ENCODE results near the gene ATP8A2. TPM values are rescaled to one million over a fixed set of nuclear protein-coding genes. Genes with fewer than 3 reads are reported as not detected.

ATP8A2 gene
- total RNA-seq, 4 donors from 2014 or later, result 0.13 to 0.24 (median 0.20) TPM

DNA sequence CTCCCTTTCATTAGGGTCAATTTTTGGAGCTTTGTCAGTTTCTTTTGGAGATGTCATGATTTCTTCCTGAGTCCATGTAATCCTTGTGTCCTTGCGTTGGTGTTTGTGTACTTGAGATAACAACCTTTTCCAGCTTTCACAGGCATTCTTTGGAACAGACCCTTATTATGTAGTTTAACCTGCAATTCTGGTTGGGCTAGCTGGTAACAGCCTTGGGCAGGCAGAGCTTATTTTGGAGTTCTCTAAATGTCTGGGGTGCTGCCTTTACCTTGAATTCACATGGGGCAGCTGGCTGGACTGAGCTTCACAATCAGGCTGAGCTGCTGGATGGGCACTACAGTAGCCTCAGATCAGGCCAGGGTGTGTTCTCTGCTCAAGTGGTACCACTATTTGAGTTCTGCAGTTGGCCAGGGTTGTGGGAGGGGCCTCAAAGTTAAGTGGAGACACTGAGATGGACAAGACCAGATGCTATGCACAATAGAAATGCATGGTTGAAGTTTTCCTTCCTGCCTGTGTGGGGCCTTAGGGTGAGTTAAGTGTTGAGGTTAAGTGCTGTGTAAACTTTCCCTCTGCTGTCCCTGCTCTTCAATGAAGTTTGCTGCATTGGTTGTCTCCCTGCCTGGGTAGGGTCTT is 277.3 kb downstream of the ATP8A2 start:
- no peak for DNase-seq (ENCODE audit: low spot score in 2 of 2)
- 19% methylated on average over 1 of the region's 1 CpG for WGBS
- Histone ChIP-seq H3K9me3 (no peaks in the 10 kb centered on the region), H3K27me3 (no peaks in the 10 kb centered on the region), H3K4me3 (no peak overlapping the region), H3K4me1 (no peaks in the 10 kb centered on the region), H3K27ac (peak overlapping the region; percentile 5), H3K36me3 (no peaks in the 10 kb centered on the region)
- TF ChIP-seq, protein P1, sequence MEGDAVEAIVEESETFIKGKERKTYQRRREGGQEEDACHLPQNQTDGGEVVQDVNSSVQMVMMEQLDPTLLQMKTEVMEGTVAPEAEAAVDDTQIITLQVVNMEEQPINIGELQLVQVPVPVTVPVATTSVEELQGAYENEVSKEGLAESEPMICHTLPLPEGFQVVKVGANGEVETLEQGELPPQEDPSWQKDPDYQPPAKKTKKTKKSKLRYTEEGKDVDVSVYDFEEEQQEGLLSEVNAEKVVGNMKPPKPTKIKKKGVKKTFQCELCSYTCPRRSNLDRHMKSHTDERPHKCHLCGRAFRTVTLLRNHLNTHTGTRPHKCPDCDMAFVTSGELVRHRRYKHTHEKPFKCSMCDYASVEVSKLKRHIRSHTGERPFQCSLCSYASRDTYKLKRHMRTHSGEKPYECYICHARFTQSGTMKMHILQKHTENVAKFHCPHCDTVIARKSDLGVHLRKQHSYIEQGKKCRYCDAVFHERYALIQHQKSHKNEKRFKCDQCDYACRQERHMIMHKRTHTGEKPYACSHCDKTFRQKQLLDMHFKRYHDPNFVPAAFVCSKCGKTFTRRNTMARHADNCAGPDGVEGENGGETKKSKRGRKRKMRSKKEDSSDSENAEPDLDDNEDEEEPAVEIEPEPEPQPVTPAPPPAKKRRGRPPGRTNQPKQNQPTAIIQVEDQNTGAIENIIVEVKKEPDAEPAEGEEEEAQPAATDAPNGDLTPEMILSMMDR (IDR thresholded peaks at IDR 0.05), result no peak
- TF ChIP-seq EP300 (IDR thresholded peaks at IDR 0.05) (no peak), POLR2A (IDR thresholded peaks at IDR 0.05) (no peak), POLR2AphosphoS5 (IDR thresholded peaks at IDR 0.05) (no peak)

DNA sequence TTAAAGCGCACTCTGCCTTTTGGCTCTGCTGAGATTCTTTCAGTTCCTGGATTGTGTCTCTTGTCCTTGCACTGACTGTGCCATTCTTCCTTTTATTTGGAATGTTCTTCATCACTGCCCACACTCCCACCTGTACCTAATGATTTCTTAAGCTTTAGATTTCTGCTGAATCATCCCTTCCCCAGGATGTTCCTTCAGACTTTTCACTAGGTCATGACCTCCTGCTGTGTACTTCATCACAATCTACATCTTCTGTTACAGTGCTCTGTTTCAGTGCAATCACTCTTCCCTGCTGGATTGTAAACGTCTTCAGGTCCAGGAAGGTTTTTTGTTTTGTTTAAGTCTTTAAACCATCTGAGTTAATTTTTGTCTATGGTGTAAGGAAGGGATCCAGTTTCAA is 281.0 kb downstream of the ATP8A2 start:
- Histone ChIP-seq H3K27me3 (no peaks in the 10 kb centered on the region), H3K9me3 (no peaks in the 10 kb centered on the region), H3K4me3 (no peak overlapping the region), H3K4me1 (no peaks in the 10 kb centered on the region), H3K27ac (no peak overlapping the region), H3K36me3 (no peaks in the 10 kb centered on the region)
- TF ChIP-seq POLR2AphosphoS5 (IDR thresholded peaks at IDR 0.05) (no peak), EP300 (IDR thresholded peaks at IDR 0.05) (no peak), POLR2A (IDR thresholded peaks at IDR 0.05) (no peak)
- TF ChIP-seq, protein P1 (IDR thresholded peaks at IDR 0.05), result no peak
- no peak for DNase-seq (ENCODE audit: low spot score in 2 of 2)
- 43% methylated on average over 2 of the region's 2 CpGs for WGBS

DNA sequence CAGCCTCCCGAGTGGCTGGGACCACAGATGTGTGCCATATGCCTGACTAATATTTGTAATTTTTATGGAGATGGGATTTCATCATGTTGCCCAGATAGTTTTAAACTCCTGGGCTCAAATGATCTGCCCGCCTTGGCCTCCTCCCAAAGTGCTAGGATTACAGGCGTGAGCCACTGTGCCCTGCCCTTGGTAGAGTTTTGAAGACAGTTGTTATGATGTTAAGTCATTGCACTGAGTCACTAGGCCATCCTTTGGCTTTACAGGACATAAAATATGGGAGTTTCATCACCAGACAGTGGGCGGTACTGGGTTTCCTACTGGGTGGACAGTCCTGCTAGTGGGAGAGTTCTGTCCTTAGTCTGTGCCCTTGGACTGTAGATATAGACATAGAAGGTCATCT is 282.5 kb downstream of the ATP8A2 start:
- TF ChIP-seq EP300 (IDR thresholded peaks at IDR 0.05) (no peak), POLR2A (IDR thresholded peaks at IDR 0.05) (no peak), POLR2AphosphoS5 (IDR thresholded peaks at IDR 0.05) (no peak)
- TF ChIP-seq, protein P1 (IDR thresholded peaks at IDR 0.05), result no peak
- H3K4me1 ChIP-seq, result peaks cover 9% of the 10 kb centered on the region
- no peaks in the 10 kb centered on the region for H3K27me3 ChIP-seq
- no peak overlapping the region for H3K27ac ChIP-seq
- WGBS, result 82% methylated on average over 4 of the region's 4 CpGs
- H3K36me3 ChIP-seq, result no peaks in the 10 kb centered on the region
- DNase-seq (ENCODE audit: low spot score in 2 of 2), result no peak
- H3K9me3 ChIP-seq, result no peaks in the 10 kb centered on the region
- no peak overlapping the region for H3K4me3 ChIP-seq

DNA sequence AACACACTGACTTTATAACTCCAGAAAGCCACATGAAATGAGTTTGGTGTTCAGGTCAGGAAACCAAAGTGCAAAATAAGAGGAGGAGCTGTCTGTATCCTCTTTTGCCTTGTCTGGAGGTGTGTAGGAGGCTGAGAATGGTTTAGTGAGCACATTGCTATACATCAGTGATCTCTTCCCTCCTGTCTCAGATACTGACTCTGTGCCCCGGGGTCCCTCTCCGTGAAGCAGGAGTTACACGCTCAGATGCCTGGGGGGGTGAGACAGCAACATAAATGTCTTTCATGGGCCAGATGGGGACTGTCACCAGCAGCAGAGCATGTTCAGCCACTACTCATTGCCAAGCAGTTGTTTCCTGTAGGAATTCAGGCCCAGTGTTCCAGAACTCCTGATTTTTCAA is 285.4 kb downstream of the ATP8A2 start:
- TF ChIP-seq, protein P1 (IDR thresholded peaks at IDR 0.05), result no peak
- no peak for TF ChIP-seq POLR2A (IDR thresholded peaks at IDR 0.05)
- no peak for TF ChIP-seq EP300 (IDR thresholded peaks at IDR 0.05)
- no peak for TF ChIP-seq POLR2AphosphoS5 (IDR thresholded peaks at IDR 0.05)
- H3K4me1 ChIP-seq, result peaks cover 12% of the 10 kb centered on the region
- no peaks in the 10 kb centered on the region for H3K27me3 ChIP-seq
- H3K36me3 ChIP-seq, result no peaks in the 10 kb centered on the region
- H3K4me3 ChIP-seq, result no peak overlapping the region
- no peaks in the 10 kb centered on the region for H3K9me3 ChIP-seq
- H3K27ac ChIP-seq, result no peak overlapping the region
- 40% methylated on average over 3 of the region's 3 CpGs for whole genome bisulfite sequencing
- DNase-seq (ENCODE audit: low spot score in 2 of 2), result no peak

DNA sequence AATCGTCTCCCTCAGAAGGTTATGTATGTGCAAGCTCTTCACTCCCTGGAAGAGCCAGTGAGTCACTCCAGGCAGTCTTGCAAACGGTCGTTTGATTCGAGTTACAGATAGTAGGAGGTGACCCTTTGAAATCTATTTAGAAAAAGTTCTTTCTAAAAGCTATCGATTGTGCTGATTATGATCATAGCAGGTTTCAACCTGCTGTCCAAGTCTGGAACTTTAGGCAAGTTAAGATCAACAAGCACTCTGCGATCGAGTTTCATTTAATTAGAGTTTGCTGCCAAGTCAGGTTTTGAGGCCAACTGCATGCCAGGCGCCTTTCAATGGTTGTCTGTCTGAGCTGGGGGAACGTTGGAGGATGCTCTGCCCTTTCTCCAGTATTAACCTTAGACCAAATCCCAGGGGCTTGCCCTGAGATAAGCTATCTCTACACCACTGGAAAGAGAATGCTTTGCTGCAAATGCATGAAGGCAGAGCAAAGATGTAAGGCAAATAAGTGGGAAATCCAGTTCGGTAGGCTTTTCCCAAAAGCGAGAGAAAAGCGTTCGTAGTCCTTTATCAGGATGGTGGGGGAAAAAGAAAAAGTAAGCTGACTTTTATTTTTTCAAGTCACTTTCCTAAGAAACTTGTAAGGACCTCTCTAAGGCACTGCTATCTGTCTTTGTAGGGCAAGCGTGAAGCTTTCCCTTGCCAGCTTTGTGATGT is 287.5 kb downstream of the ATP8A2 start:
- Histone ChIP-seq H3K4me1 (peaks cover 12% of the 10 kb centered on the region), H3K4me3 (peak overlapping the region; percentile 11)
- 40% methylated on average over 14 of the region's 14 CpGs for WGBS

More for the DNA sequence above, 287.5 kb downstream of the ATP8A2 start:
- peak overlapping the region; percentile 8 for H3K27ac ChIP-seq
- no peaks in the 10 kb centered on the region for H3K36me3 ChIP-seq
- DNase-seq (ENCODE audit: low spot score in 2 of 2), result no peak
- TF ChIP-seq POLR2A (IDR thresholded peaks at IDR 0.05) (no peak), POLR2AphosphoS5 (IDR thresholded peaks at IDR 0.05) (no peak), EP300 (IDR thresholded peaks at IDR 0.05) (no peak)
- TF ChIP-seq, protein P1 (IDR thresholded peaks at IDR 0.05), result no peak
- H3K27me3 ChIP-seq, result no peaks in the 10 kb centered on the region
- H3K9me3 ChIP-seq, result no peaks in the 10 kb centered on the region
